ENCODE data around the gene DEFB112.

DNA sequence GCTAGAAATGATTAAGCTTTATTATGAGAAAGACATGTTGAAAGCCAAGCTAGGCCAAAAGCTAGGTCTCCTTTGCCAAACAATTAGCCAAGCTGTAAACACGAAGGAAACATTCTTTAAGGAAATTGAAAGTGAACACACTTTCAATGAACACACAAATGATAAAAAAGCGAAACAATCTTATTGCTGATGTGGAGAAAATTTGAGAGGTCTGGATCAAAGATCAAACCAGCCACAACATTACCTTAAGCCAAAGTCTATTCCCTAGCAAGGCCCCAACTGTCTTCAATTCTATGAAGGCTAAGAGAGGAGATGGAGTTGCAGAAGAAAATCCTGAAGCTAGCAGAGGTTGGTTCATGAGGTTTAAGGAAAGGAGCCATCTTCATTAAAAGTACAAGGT lies 40.2 kb upstream of the DEFB112 start:
- no peak for TF ChIP-seq POLR2AphosphoS5 (IDR thresholded peaks at IDR 0.05; ENCODE audit: low read depth, low read length)
- TF ChIP-seq TAF1 (IDR thresholded peaks at IDR 0.05; ENCODE audit: low read depth, low read length) = no peak

All from GM12891 (cell line).